Measurements from ENCODE around the gene CRISP2.

- TF ChIP-seq ISL1 (CRISPR knock-in tag; IDR thresholded peaks at IDR 0.05): no peak
- no peak for TF ChIP-seq ZNF565 (CRISPR knock-in tag; conservative IDR thresholded peaks at IDR 0.05; ENCODE audit: low read depth)
- TF ChIP-seq, protein P1, sequence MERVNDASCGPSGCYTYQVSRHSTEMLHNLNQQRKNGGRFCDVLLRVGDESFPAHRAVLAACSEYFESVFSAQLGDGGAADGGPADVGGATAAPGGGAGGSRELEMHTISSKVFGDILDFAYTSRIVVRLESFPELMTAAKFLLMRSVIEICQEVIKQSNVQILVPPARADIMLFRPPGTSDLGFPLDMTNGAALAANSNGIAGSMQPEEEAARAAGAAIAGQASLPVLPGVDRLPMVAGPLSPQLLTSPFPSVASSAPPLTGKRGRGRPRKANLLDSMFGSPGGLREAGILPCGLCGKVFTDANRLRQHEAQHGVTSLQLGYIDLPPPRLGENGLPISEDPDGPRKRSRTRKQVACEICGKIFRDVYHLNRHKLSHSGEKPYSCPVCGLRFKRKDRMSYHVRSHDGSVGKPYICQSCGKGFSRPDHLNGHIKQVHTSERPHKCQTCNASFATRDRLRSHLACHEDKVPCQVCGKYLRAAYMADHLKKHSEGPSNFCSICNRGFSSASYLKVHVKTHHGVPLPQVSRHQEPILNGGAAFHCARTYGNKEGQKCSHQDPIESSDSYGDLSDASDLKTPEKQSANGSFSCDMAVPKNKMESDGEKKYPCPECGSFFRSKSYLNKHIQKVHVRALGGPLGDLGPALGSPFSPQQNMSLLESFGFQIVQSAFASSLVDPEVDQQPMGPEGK (CRISPR knock-in tag; IDR thresholded peaks at IDR 0.05; ENCODE audit: borderline replicate concordance): no peak
- TF ChIP-seq ARNTL (CRISPR knock-in tag; IDR thresholded peaks at IDR 0.05; ENCODE audit: borderline replicate concordance, low read depth): no peak
- no peak for TF ChIP-seq ZFP3 (CRISPR knock-in tag; IDR thresholded peaks at IDR 0.05)
- TF ChIP-seq, protein P2, sequence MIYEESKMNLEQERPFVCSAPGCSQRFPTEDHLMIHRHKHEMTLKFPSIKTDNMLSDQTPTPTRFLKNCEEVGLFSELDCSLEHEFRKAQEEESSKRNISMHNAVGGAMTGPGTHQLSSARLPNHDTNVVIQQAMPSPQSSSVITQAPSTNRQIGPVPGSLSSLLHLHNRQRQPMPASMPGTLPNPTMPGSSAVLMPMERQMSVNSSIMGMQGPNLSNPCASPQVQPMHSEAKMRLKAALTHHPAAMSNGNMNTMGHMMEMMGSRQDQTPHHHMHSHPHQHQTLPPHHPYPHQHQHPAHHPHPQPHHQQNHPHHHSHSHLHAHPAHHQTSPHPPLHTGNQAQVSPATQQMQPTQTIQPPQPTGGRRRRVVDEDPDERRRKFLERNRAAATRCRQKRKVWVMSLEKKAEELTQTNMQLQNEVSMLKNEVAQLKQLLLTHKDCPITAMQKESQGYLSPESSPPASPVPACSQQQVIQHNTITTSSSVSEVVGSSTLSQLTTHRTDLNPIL (CRISPR knock-in tag; IDR thresholded peaks at IDR 0.05; ENCODE audit: low read depth): no peak
- TF ChIP-seq GLIS3 (CRISPR knock-in tag; IDR thresholded peaks at IDR 0.05): no peak
- TF ChIP-seq ESRRG (CRISPR knock-in tag; IDR thresholded peaks at IDR 0.05): no peak
- TF ChIP-seq CSRNP3 (CRISPR knock-in tag; IDR thresholded peaks at IDR 0.05): no peak
- no peak for TF ChIP-seq ZFP30 (CRISPR knock-in tag; IDR thresholded peaks at IDR 0.05)
- no peak for TF ChIP-seq SNAI2 (CRISPR knock-in tag; IDR thresholded peaks at IDR 0.05)
Measured at GRCh38 chr6:49744259-49744658, 30.9 kb upstream of the CRISP2 start, which contains the start of gene CRISP3.

All from SK-N-SH treated with all-trans-retinoic acid at 6 μM for 48 hours (cell line).